IPS DF 19.7 (cell line): ENCODE results near the gene SNX25.
"Not testable (repeated sequence)": the region's sequence is repeated elsewhere in the genome, so short reads cannot be mapped to it uniquely, and the experiment has no call there.

Source experiments
- DNase-seq: peaks from one replicate; pipeline ENCODE4 v3.0.0-alpha.2; 2013; ENCODE audit warnings: low read depth, low spot score

SNX25 gene

GRCh38 chr4:185229021-185229818, 19.8 kb downstream of the SNX25 start:
- no peak for DNase-seq

- DNase-seq: no peak
Observed at GRCh38 chr4:185232370-185232769, 23.0 kb downstream of the SNX25 start.

- DNase-seq: no peak
Observed at GRCh38 chr4:185235119-185235842, 25.9 kb downstream of the SNX25 start.

- no peak for DNase-seq
Observed at GRCh38 chr4:185235843-185236503, 26.6 kb downstream of the SNX25 start.

- no peak for DNase-seq
Observed at GRCh38 chr4:185237175-185237574, 27.8 kb downstream of the SNX25 start.

- DNase-seq: no peak
Observed at GRCh38 chr4:185238215-185238681, 28.9 kb downstream of the SNX25 start.

- DNase-seq: no peak
Observed at GRCh38 chr4:185238750-185239149, 29.4 kb downstream of the SNX25 start.

- not testable (repeated sequence) for DNase-seq
Observed at GRCh38 chr4:185240486-185240885, 31.1 kb downstream of the SNX25 start.

- no peak for DNase-seq
Observed at GRCh38 chr4:185242749-185243533, 33.5 kb downstream of the SNX25 start.

GRCh38 chr4:185243879-185244278, 34.5 kb downstream of the SNX25 start:
- DNase-seq: no peak

GRCh38 chr4:185244763-185245162, 35.4 kb downstream of the SNX25 start:
- no peak for DNase-seq

- DNase-seq: no peak
Observed at GRCh38 chr4:185246453-185246852, 37.1 kb downstream of the SNX25 start.

- no peak for DNase-seq
Observed at GRCh38 chr4:185247151-185247550, 37.8 kb downstream of the SNX25 start.

GRCh38 chr4:185248393-185249039, 39.1 kb downstream of the SNX25 start:
- no peak for DNase-seq

GRCh38 chr4:185249105-185249504, 39.7 kb downstream of the SNX25 start:
- no peak for DNase-seq

- DNase-seq: no peak
Observed at GRCh38 chr4:185254434-185254833, 45.0 kb downstream of the SNX25 start.

GRCh38 chr4:185255868-185256267, 46.5 kb downstream of the SNX25 start:
- DNase-seq: no peak

- no peak for DNase-seq
Observed at GRCh38 chr4:185256446-185256845, 47.0 kb downstream of the SNX25 start.

- no peak for DNase-seq
Observed at GRCh38 chr4:185257086-185257485, 47.7 kb downstream of the SNX25 start.

- no peak for DNase-seq
Observed at GRCh38 chr4:185257694-185258093, 48.3 kb downstream of the SNX25 start.

GRCh38 chr4:185258741-185259140, 49.3 kb downstream of the SNX25 start:
- not testable (repeated sequence) for DNase-seq
